Esophagus mucosa (tissue), 1 donor: ENCODE data around the gene ARMC2. TPM values are rescaled to one million over a fixed set of nuclear protein-coding genes. Genes with fewer than 3 reads are reported as not detected.

Source experiments
- ATAC-seq: fragments of 200-7000 bp; cut with Tn5 transposase; one replicate; pipeline ENCODE4 v1.9.1; 2020
- total RNA-seq: library from RNA; stranded (reverse); gene quantifications from one replicate; pipeline ENCODE4 v1.2.4, GENCODE V29; 2023
- donor health status: DM: yes; HTN: yes; CAD: no.

ARMC2 gene
- total RNA-seq, 1 donor from 2014 or later = 2.0 TPM

GRCh38 chr6:108996208-108996607 is 148.0 kb downstream of the ARMC2 start:
- ATAC-seq = no peak

DNA sequence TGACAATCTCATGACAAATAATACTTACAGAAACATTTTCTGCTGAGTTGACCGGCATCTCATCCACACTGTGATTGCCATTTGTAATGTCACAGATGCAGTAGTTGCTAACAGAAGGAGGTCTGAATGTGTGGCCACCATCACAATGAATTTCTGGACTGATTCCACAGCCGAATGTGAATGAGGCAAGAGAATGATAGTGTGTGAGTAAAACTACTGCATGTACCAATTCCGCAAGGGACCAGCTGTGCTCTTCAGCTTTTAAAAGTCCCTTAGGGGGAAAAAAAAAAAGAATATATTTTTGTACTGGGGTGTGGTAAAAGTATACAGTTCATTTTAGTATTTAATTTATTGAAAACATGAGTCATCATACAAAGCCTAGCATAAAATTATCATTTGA is 150.3 kb downstream of the ARMC2 start:
- no peak for ATAC-seq

- ATAC-seq = no peak
Observed at GRCh38 chr6:108999428-108999827, 151.2 kb downstream of the ARMC2 start.

DNA sequence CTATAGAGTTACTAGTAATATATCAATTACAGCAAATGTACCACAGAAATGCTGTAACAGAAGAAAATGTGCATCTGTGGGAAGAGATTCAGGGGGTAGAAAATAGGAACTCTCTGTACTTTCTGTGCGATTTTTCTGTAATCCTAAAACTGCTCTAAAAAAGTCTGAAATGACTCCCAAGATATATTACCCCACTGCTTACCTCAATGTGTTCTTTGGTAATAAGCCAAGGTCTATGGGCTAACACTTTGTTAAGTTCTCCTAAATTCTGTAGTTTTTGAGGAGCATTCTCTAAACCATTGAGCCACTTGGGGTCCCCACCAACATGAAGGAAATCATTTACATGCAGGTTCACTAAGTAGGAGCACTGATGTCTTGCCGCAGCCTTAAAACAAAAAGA is 152.1 kb downstream of the ARMC2 start:
- ATAC-seq = no peak

DNA sequence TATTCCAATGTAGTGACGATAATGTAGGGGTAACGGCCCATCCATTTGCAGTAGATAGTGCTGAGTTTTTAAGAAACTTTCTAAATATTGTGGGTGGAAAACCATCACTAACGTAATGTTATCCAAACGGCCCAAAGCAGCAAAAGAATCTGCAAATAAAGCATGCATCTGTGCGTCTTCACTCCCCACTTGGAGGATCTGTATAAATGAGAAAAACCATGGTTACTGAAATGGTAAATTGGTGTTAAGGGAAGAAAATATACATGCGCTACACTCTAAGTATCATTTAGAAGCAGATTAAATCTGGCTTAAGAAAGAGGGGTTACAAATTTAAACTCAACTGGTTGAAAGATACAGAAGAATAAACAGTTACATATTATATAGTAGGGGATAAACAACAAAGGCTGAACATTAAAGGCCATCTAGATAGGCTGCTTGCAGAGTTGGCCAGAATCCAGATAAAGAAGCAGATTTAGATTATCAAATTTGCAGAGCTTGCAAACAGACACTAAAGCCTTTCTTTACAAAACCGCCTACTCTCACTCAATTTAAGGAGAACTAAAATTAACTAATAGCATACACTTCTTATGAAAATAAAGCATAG is 153.2 kb downstream of the ARMC2 start:
- ATAC-seq = no peak

- ATAC-seq = peak; percentile 20
Observed at GRCh38 chr6:109002051-109002697, 154.0 kb downstream of the ARMC2 start.

DNA sequence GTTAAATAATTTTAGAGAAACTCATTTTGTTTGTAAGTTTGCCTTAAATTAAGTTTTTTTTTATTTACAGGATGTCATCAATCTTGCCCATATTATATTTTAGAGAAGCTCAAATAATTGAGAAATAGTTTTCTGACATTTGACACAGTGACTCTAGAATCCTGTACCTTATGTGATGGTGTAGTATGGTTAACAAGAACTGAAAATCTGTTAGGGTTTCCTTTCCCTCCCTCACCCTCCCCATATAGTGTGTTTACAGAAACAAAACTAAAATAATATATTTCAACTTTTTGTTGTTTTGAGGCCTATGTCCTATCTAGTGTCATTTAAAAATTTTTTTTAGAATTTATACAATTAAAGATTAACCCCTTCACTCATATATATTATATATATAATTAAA is 154.7 kb downstream of the ARMC2 start:
- ATAC-seq = no peak

- no peak for ATAC-seq
Observed at GRCh38 chr6:109006818-109007217, 158.6 kb downstream of the ARMC2 start.

- ATAC-seq = no peak
Observed at GRCh38 chr6:109007521-109007920, 159.3 kb downstream of the ARMC2 start.

DNA sequence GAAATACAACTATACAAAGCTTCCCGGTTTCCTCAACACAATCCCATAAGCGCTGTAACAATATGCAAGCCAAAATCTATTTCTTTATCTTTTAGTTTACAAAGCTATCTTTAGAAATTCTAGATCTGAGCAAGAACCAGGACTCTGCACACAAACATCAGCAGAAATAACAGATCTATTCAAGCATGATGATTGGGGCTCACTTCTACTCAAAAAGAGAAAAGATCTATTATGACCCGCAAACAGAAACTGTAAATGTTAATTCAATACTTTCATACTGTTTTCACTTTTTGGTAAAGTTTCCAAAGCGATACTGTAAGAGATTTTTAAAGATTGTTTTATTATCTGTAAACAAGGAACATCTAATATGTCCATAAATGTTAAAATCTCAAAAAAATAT is 159.8 kb downstream of the ARMC2 start:
- no peak for ATAC-seq

DNA sequence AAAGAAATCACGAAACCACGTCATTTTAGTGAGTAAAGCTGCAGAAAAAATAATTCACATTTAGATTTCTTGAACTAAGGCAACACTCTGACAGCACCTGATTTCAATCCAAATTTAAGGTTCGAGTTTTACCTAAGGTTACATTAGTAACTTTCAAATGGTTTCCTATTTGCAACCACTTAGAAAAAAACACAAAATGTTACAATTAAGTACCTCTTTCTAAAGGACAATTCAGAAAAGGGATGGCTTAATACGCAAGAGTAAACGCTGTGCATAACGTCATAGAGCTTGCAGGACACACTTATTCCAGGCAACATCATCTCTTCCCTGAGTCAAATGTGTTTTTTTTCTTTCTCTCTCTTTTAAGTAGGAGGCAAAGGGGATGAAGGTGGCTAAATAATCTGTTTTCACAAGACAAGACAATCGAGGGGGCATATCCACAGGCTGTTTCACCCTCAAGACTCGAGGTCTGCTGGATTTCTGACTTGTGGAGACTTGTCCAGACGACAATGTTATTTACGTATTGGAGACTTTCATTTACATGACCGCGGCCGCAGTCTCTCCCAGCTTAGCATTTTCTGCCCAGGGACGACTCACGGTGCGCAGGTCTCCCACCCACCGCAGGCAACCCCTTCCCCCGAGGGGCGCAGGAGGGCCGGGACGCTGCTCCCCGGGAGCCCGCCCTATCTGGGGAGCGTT is 160.5 kb downstream of the ARMC2 start:
- ATAC-seq = peak; percentile 42

GRCh38 chr6:109009236-109009961 is 161.2 kb downstream of the ARMC2 start:
- peak; percentile 98 for ATAC-seq

DNA sequence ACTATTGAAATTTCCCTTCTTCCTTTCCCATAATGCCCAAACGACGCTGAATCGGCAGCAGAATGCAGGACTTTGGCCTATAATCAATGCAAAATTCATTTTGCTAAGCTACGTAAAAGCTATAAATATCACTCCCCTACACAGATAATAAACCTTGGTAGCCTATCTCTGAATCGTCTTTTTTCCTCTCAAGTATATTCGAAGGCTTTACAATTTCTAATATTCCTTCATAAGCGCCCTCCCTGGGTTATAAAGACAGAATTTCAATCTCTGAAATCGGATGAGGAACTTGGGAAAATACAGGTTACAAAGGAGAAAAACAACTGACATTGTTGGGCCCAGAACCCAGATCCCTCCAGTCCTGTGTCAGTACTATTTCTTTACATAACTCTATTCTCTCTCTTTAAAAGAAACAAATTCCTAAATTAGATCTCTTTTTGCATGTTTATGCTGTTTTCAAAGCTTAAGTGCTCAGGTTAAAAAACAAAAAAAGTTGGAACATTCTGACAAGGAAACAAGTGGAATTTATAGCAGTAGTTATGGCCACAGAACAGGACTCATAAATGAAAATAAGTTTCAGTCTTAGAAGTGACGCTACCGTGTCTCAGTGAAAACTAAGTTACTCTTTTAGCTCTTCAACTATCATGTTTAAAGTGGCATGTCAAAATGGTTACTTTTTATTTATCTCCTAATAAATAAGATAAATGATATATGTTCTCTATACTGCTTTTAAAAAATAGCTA is 161.9 kb downstream of the ARMC2 start:
- no peak for ATAC-seq

GRCh38 chr6:109010705-109011102 is 162.5 kb downstream of the ARMC2 start:
- no peak for ATAC-seq

GRCh38 chr6:109013656-109014305 is 165.6 kb downstream of the ARMC2 start:
- ATAC-seq = no peak

GRCh38 chr6:109014606-109015005 is 166.4 kb downstream of the ARMC2 start:
- no peak for ATAC-seq

DNA sequence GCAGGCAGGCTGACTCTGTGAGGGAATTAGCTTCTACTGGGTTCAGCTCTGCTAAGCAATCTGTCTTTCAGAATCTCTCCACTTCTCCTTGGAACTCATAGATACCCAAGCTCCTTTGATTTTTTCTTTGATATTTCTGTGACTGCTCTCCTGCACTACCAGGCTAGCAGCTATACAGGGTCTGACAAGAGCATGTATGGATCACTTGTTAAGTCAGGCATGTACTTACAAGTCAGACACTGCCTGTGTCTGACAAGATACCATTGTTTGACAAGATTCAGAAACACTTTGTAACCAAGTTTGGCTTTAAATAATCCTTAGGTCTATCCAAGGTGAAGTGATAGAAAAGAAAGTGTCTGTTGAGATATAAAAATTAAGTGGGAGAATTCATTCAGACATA is 167.0 kb downstream of the ARMC2 start:
- peak; percentile 69 for ATAC-seq

- ATAC-seq = no peak
Observed at GRCh38 chr6:109019911-109020310, 171.7 kb downstream of the ARMC2 start.

DNA sequence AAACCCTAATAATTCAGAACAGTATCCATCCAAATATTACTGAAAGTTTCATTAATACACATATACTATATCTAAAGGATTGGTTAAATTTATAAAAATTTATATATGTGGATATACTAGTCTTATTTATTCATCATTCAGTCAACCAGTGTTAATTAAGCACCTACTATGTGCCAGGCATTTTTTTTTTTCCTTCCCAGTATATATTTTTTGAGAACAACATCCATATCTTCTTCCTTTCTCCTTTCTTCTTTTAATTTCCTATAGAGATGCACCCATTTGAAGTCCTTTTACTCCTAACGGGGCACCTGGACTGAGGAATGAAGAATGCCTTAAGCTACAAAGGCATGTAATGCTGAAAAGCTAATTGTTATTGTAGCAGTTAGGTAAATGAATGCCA is 173.6 kb downstream of the ARMC2 start:
- no peak for ATAC-seq

GRCh38 chr6:109023356-109023925 is 175.2 kb downstream of the ARMC2 start:
- ATAC-seq = no peak
